HG02678 (cell line): ENCODE measurements around the gene ZRANB1.
"Not testable (repeated sequence)": the region's sequence is repeated elsewhere in the genome, so short reads cannot be mapped to it uniquely, and the experiment has no call there.

Experiments used
- ATAC-seq: cut with Tn5 transposase; IDR thresholded peaks from one replicate; pipeline ENCODE4 v1.9.1; 2021; ENCODE audit warnings: mild to moderate bottlenecking, moderate library complexity; ENCODE audit not compliant: unreplicated experiment

The ZRANB1 gene

DNA sequence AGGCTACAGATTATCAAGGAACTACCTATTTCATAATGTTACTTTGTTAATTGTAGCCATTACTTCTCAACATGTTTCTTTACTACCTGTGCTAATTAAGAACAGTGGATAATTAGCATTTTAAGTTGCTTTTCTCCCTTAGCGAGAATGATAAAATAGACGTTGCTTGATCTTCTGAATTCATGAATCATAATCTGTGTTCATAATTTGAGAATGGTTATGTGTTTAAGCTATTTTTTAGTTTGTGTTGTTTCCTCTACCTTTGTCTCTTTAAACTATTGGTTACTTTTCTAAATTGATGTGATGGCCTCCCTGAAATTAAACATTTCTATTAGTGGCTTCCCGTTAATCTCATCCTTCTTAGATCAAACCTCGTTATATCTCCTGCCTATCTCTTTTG, at the start of gene ZRANB1:
Gene ZRANB1, plus strand, starts transcription at position 301 of the 400 bp plus-strand sequence. CDS start 371 bp downstream, outside the sequence.
- ATAC-seq = no peak

GRCh38 chr10:124892905-124893304, 49.0 kb upstream of the ZRANB1 start:
- no peak for ATAC-seq

DNA sequence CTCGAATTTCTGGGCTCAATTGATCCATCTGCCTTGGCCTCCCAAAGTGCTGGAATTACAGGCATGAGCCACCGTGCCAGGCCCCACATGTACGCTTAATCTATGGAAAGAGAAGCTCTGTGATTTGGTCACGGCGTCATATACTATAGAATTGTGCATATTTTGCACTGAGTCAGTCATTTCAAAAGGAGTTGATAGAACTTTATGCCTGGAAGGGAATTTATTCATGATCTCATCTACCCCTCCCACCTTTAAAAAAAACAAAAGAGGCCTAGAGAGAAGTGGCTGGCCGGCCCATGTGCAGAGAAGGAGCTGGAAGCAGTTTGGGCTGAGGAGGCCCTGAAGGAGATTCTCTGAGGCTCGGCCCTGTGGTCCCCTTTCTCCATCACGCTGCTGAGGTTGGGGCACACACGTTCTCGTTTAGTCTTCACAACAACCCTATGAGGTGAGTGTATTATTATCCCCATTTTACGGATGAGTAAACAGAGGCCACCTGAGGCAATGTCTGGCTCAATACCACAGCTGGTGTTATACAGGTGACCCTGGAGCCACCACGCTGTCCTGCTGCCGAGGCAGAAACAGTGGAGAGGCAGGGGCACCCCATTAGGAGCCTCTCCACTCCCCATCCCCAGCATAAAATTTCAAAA, 47.2 kb upstream of the ZRANB1 start:
- ATAC-seq = no peak

- ATAC-seq = no peak
These were observed 45.2 kb upstream of the ZRANB1 start for GRCh38 chr10:124896751-124897150.

DNA sequence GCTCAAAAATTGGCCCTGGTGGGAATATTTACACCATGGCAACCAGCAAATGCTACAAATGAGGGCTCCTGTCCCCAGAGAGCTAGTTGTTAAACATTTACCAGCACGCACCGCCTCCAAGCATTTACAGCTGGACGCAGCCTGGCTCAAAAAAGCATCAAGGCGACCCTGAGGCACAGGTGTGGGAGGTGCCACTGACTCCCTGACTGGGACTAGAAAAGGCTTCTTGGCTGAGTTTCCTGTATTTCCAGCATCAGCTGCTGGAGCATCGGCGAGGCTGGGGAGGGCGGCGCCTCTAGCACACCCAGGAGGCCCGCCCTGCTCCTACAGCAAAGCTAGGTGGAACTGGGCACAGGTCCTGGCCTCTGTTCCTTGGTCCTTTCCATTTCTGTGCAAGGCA, 43.5 kb upstream of the ZRANB1 start:
- no peak for ATAC-seq

GRCh38 chr10:124899151-124899550, 42.8 kb upstream of the ZRANB1 start:
- ATAC-seq = no peak

- no peak for ATAC-seq
These were observed 39.5 kb upstream of the ZRANB1 start for GRCh38 chr10:124902462-124902861.

- ATAC-seq = no peak
These were observed 38.8 kb upstream of the ZRANB1 start for GRCh38 chr10:124903111-124903510.

- ATAC-seq = no peak
These were observed 37.1 kb upstream of the ZRANB1 start for GRCh38 chr10:124904796-124905195.

GRCh38 chr10:124906551-124907001, 35.3 kb upstream of the ZRANB1 start:
- no peak for ATAC-seq

DNA sequence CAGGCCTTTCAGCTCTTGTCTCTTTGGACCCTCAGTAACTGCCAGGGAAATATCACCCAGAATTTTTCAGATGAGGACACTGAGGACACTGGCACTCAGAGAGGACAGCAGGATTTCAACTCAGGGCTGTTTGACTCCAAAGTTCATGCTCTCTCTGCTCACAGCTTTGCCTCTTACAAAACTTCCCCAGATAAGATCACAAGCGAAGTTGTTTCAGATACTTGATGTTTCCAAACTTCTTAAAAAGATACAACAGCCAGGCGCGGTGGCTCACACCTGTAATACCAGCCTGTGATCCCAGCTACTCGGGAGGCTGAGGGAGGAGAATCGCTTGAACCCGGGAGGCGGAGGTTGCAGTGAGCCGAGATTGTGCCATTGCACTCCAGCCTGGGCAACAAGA, 32.4 kb upstream of the ZRANB1 start:
- no peak for ATAC-seq

DNA sequence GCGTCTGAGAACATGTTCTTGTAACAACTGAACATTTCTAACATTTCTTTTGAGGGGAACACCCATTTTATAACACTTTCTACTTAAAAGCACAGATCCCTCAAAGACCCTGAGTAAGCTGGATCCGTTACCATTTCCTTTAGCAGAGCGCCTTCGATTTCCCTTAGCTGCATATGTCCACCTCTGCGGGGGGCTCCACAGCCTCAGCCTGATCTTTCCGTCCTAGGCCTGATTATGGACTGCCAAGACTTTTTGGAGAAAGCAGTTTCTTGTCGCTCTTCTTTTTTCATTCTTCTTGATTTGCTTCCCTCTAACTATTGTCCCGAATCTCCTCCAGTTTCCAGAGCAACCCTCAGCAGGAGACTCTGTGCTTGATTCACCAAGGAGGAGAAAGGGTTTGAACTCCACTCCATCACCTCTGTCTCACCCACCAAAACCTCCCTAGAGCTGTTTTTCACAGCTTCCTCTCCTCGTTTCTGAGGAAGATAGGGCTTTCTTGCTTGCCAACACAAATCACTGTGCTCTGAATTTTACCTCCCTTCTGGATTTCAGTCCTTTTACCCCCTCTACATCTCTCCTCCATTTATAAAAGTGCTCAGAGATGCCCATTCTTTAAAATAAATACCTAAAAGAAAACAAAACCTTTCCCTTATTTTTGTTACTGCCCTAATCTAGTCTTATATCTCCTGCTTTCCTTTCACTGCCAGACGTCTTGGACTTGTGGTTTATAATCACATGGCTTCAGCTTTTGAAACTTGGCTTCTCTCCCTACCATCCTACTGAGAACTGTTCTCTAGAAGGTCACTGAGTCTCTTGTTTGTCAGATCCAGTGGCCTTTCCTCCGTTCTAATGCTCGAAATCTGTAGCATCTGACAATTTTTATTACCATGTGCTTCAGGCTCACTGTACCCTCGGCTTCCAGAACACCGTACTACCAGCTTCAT, 30.5 kb upstream of the ZRANB1 start:
- no peak for ATAC-seq

DNA sequence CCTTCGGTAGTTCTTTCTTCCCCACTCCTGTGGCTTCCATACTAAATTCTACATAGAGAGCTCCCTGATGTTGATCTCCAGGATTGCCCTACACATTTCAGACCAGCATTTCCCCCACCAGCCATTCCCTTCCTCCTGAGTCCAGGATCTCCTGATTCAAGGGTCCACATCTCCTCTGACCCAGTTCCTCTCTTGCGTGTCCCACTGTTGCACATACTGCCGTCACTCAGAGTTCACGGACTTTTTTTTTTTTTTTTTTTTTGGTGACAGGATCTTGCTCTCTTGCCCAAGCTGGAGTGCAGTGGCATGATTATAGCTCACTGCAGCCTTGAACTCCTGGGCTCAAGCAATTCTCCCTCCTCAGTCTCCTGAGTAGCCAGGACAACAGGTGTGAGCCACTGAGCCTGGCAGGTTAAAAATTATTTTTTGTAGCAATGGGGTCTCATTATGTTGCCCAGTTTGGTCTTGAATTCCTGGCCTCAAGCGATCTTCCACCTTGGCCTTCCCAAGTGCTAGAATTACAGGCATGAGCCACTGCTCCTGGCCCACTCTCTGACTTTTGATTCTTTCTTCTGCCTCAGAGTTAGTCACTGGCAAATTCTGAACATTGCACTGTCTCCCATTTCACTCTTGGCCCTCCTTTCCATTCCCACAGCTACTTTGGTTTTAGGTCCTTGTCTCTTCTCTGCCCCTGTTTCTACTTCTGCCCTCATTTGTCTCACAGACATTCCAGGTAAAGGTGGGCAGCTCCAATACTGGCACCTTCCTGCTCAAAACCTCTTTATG, 29.6 kb upstream of the ZRANB1 start:
- ATAC-seq = no peak

GRCh38 chr10:124913167-124913566, 28.8 kb upstream of the ZRANB1 start:
- ATAC-seq = no peak

DNA sequence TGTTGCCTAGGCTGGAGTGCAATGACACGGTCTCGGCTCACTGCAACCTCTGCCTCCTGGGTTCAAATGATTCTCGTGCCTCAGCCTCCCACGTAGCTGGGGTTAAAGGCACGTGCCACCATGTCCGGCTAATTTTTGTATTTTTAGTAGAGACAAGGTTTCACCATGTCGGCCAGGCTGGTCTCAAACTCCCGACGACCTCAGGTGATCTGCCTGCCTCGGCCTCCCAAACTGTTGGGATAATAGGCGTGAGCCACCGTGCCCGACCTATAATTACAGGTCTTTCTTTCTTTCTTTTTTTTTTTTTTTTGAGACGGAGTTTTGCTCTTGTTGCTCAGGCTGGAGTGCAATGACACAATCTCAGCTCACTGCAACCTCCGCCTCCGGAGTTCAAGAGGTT, 27.5 kb upstream of the ZRANB1 start:
- ATAC-seq = not testable (repeated sequence)

- ATAC-seq = no peak
These were observed 25.8 kb upstream of the ZRANB1 start for GRCh38 chr10:124916098-124916584.

DNA sequence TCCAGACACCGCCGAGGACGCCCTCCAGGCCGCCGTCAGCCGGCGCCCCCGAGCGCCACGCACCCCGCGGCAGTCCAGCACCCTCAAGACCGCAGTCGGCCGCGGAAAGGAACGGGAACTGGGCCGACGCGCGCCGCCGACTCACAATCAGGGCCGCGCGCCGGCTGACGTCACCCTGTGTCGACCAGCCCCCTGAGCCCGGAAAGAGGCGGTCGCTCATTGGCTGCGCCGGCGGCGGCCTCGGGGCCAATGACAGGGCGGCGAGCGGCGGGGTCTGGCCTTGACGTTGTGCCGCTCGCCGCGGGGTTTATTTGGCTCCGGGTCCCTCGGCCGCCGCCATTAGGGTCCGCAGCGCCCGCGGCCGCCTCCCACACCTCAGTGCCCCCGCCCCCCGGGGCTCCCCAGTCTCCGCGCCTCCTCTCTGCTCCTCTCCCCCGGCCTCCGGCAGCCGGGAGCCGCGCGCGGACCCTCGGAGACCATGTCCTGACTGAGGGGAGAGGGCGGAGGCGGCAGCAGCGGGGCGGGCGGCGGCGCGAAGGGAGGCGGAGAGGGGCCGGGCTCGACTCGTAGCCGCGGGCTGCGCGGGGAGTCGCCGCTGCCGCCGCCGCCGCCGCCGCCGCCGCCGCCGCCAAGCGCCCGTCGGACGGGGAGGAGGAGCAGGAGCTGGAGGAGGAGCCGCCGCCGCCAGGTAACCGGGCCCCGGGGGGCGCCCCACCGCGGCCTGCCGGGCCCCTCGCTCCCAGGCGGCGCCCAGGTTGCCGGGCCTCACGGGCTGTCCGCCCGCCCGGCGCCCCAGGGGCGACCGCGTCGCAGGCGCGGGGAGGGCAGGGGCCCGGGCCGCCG, 25.1 kb upstream of the ZRANB1 start:
- ATAC-seq = peak; percentile 96

- no peak for ATAC-seq
These were observed 24.3 kb upstream of the ZRANB1 start for GRCh38 chr10:124917428-124918190.

- no peak for ATAC-seq
These were observed 23.6 kb upstream of the ZRANB1 start for GRCh38 chr10:124918191-124918830.
